Subcutaneous abdominal adipose tissue (tissue), 5 donors: Measurements from ENCODE around the gene NOS1.

Source experiments
- H3K27ac ChIP-seq: one replicate; pipeline ENCODE4 v1.7.0; 2013; ENCODE audit warnings: low read depth, mild to moderate bottlenecking, inconsistent platforms, low read length, moderate library complexity
- H3K27me3 ChIP-seq, 5 donors: one replicate each; pipeline ENCODE4 v1.7.0; 2013; ENCODE audit warnings: low read length in 5 of 5, inconsistent platforms in 1 of 5; ENCODE audit not compliant: control insufficient read depth in 5 of 5, insufficient read depth in 4 of 5
- H3K36me3 ChIP-seq, 5 donors: one replicate each; pipeline ENCODE4 v1.7.0; 2013; ENCODE audit warnings: low read length in 5 of 5; ENCODE audit not compliant: control insufficient read depth in 5 of 5, insufficient read depth in 5 of 5
- H3K4me1 ChIP-seq, 5 donors: one replicate each; pipeline ENCODE4 v1.7.0; 2013; ENCODE audit warnings: low read length in 5 of 5, mild to moderate bottlenecking in 3 of 5, moderate library complexity in 1 of 5; ENCODE audit not compliant: control insufficient read depth in 5 of 5, insufficient read depth in 5 of 5
- H3K4me3 ChIP-seq, 5 donors: one replicate each; pipeline ENCODE4 v1.7.0; 2013; ENCODE audit warnings: low read length in 5 of 5, low read depth in 1 of 5
- H3K9ac ChIP-seq, 5 donors: one replicate each; pipeline ENCODE4 v1.7.0; 2013; ENCODE audit warnings: low read length in 5 of 5, mild to moderate bottlenecking in 4 of 5, moderate library complexity in 3 of 5
- H3K9me3 ChIP-seq, 5 donors: one replicate each; pipeline ENCODE4 v1.7.0; 2013; ENCODE audit warnings: low read length in 5 of 5; ENCODE audit not compliant: control insufficient read depth in 5 of 5
- donor health status: healthy.
- donor health status: healthy.
- donor health status: healthy.
- donor health status: healthy.
- donor health status: healthy.

Gene NOS1

DNA sequence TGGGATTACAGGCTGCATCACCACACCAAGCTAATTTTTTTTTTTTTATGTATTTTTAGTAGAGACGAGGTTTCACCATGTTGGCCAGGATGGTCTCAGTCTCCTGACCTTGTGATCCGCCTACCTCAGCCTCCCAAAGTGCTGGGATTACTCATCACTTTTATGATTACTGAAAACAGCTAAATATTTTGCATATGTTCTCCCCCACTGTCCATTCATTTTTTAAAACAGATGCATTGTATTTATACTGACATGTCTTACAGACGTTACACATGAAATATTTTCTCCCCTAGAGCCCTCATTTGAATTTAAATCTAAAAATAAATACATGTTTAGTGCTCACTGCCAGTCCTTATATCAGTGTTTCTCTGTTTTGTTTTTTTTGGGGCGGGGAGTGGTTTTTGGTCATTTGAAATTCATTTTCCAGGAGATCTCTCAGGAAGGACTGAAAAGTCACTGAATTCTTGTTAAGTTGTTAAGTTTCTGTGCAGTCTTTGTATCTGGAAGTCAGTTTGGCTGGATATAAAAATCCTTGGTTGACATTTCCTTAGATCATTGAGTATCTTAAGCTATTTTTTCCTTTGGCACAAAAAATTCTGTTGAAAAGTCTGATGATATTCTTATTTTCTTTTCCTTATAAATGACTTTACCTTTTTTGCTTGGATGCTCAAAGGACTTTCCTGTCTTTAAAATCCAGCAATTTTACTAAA is 180.5 kb downstream of the NOS1 start:
- no peak overlapping the region for H3K27ac ChIP-seq
- H3K9me3 ChIP-seq: peaks cover 0 to 4% (median 0%) of the 10 kb centered on the region in 5 donors
- H3K27me3 ChIP-seq: no peaks in the 10 kb centered on the region
- H3K4me3 ChIP-seq: no peak overlapping the region
- peaks cover 28 to 49% (median 37%) of the 10 kb centered on the region in 5 donors for H3K36me3 ChIP-seq
- H3K4me1 ChIP-seq: no peaks in the 10 kb centered on the region
- no peak overlapping the region for H3K9ac ChIP-seq

DNA sequence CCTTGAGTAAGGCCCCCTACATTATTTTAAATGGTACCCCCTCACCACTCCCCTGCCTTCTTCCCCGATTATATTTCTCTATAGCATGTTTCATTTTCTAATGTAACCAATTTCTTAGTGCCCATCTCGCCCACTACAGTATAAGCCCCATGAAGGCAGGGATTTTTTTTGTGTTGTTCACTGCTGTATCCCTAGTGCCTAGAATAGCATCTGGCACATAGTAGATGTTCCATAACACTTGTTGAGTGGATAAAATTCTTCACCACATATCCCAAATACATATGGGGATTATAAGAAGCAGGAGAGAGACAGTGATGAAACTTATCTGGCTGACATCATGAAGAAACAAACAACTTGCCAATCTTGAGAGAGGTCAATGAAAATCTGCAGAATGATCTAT is 182.7 kb downstream of the NOS1 start:
- no peak overlapping the region for H3K9ac ChIP-seq
- peaks cover 0 to 4% (median 0%) of the 10 kb centered on the region in 5 donors for H3K9me3 ChIP-seq
- peaks cover 33 to 60% (median 45%) of the 10 kb centered on the region in 5 donors for H3K36me3 ChIP-seq
- no peak overlapping the region for H3K27ac ChIP-seq
- no peaks in the 10 kb centered on the region for H3K4me1 ChIP-seq
- no peak overlapping the region for H3K4me3 ChIP-seq
- no peaks in the 10 kb centered on the region for H3K27me3 ChIP-seq

- H3K9me3 ChIP-seq: peaks cover 0 to 4% (median 0%) of the 10 kb centered on the region in 5 donors
- H3K27ac ChIP-seq: no peak overlapping the region
- no peak overlapping the region for H3K4me3 ChIP-seq
- no peaks in the 10 kb centered on the region for H3K27me3 ChIP-seq
- no peaks in the 10 kb centered on the region for H3K4me1 ChIP-seq
- H3K9ac ChIP-seq: no peak overlapping the region
- H3K36me3 ChIP-seq: peaks cover 34 to 65% (median 45%) of the 10 kb centered on the region in 5 donors
These were observed 183.1 kb downstream of the NOS1 start for GRCh38 chr12:117178301-117178700.

GRCh38 chr12:117172168-117172567 is 189.3 kb downstream of the NOS1 start:
- H3K27me3 ChIP-seq: no peaks in the 10 kb centered on the region
- H3K36me3 ChIP-seq: peaks cover 39 to 94% (median 71%) of the 10 kb centered on the region in 5 donors
- H3K9ac ChIP-seq: no peak overlapping the region
- H3K9me3 ChIP-seq: no peaks in the 10 kb centered on the region
- H3K27ac ChIP-seq: no peak overlapping the region
- H3K4me1 ChIP-seq: no peaks in the 10 kb centered on the region
- H3K4me3 ChIP-seq: no peak overlapping the region

DNA sequence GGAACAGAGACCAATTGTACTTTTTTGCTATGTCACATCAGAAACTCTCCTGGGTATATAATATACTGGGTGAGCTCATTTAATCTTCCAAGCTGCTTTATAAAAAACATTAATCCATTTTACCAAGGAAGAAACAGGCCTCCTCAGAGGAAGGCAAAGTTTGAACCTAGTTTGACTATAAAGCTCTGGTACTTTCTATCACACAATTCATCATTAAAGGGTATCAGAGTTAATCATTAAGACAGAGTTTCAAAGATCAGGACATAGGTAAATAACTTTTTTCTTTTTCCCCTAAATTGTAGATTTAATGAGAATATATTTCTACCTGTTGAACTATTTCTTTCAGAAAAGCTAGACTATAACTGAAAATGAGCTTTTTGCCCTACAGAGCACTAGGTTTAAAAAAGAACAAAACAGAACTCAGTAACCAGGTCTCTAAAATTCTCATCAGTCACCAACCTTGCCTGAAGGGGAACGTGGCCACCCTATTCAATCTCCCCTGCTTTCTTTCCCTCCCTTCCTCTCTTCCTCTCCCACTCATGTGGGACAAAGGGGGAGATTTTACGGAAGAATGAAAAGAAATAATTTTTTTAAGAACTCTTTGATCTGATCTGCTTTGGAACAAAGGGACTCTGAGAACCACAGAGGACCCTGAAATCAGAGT is 189.8 kb downstream of the NOS1 start:
- Histone ChIP-seq H3K4me1 (no peaks in the 10 kb centered on the region), H3K27me3 (no peaks in the 10 kb centered on the region), H3K27ac (no peak overlapping the region), H3K36me3 (peaks cover 39 to 94% (median 72%) of the 10 kb centered on the region in 5 donors), H3K4me3 (no peak overlapping the region), H3K9me3 (no peaks in the 10 kb centered on the region), H3K9ac (no peak overlapping the region)

GRCh38 chr12:117169548-117169947 is 191.9 kb downstream of the NOS1 start:
- Histone ChIP-seq H3K9me3 (no peaks in the 10 kb centered on the region), H3K4me3 (no peak overlapping the region), H3K27me3 (no peaks in the 10 kb centered on the region), H3K36me3 (peaks cover 40 to 94% (median 69%) of the 10 kb centered on the region in 5 donors), H3K4me1 (no peaks in the 10 kb centered on the region), H3K9ac (no peak overlapping the region), H3K27ac (no peak overlapping the region)

DNA sequence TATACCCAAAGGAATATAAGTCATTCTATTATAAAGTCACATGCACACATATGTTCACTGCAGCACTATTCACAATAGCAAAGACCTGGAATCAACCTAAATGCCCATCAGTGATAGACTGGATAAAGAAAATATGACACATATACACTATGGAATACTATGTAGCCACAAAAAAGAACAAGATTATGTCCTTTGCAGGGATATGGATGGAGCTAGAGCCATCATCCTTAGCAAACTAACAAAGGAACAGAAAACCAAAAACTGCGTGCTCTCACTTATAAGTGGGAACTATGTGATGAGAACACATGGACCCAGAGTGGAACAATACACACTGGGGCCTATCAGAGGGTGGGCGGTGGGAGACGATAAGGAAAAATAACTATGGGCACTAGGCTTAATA is 192.4 kb downstream of the NOS1 start:
- Histone ChIP-seq H3K4me3 (no peak overlapping the region), H3K9me3 (no peaks in the 10 kb centered on the region), H3K36me3 (peaks cover 35 to 93% (median 64%) of the 10 kb centered on the region in 5 donors), H3K9ac (no peak overlapping the region), H3K27me3 (no peaks in the 10 kb centered on the region), H3K27ac (no peak overlapping the region), H3K4me1 (no peaks in the 10 kb centered on the region)

DNA sequence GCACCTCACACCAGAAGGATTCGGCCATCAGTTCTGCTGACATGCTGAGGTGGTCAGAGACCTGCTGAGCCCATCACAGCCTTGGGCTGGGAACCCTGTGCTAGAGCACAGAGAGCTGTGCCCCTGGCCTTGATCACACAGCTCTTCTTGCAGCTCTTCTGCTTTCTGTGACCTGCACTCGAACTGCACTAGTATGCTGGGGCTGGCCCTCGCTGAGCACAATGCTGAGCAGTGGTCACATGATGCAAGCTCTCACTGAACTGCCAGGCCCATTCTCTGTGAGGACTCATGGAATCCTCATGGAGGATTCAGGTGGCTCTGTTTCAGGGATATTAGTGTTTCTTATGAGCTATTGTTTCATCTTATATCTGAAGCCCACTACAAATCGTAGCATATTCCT is 193.7 kb downstream of the NOS1 start:
- Histone ChIP-seq H3K27ac (no peak overlapping the region), H3K4me1 (no peaks in the 10 kb centered on the region), H3K4me3 (no peak overlapping the region), H3K9me3 (no peaks in the 10 kb centered on the region), H3K36me3 (peaks cover 30 to 90% (median 62%) of the 10 kb centered on the region in 5 donors), H3K27me3 (no peaks in the 10 kb centered on the region), H3K9ac (no peak overlapping the region)

GRCh38 chr12:117166107-117166506 is 195.3 kb downstream of the NOS1 start:
- no peak overlapping the region for H3K9ac ChIP-seq
- H3K36me3 ChIP-seq: peaks cover 27 to 90% (median 66%) of the 10 kb centered on the region in 5 donors
- no peaks in the 10 kb centered on the region for H3K4me1 ChIP-seq
- no peaks in the 10 kb centered on the region for H3K27me3 ChIP-seq
- H3K4me3 ChIP-seq: no peak overlapping the region
- H3K9me3 ChIP-seq: no peaks in the 10 kb centered on the region
- H3K27ac ChIP-seq: no peak overlapping the region

DNA sequence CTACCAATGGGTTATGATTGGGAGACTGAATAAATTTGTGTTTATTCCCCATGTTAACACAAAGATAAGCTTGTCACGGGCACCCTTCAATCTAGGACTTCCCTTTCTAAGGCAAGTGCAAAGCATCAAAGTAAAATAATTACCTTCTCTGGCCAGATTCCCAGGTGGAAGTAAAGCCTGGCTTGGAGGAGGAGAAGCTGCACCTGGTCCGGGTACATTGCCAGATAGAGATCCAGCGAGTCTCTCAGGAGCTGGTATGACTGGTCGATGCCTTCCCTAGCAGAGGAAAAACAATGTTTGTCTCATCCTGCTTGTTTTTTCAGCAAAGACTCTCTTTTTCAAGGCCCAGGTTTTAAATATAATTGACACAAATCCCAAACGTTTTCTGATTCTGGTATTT is 196.1 kb downstream of the NOS1 start:
- no peaks in the 10 kb centered on the region for H3K9me3 ChIP-seq
- H3K4me1 ChIP-seq: no peaks in the 10 kb centered on the region
- no peak overlapping the region for H3K9ac ChIP-seq
- no peaks in the 10 kb centered on the region for H3K27me3 ChIP-seq
- H3K4me3 ChIP-seq: no peak overlapping the region
- peaks cover 23 to 90% (median 61%) of the 10 kb centered on the region in 5 donors for H3K36me3 ChIP-seq
- H3K27ac ChIP-seq: no peak overlapping the region
